Measurements from ENCODE around the gene LMO7. TPM values are rescaled to one million over a fixed set of nuclear protein-coding genes. Genes with fewer than 3 reads are reported as not detected.

LMO7 gene
- total RNA-seq, 1 donor from 2014 or later: 446 TPM

DNA sequence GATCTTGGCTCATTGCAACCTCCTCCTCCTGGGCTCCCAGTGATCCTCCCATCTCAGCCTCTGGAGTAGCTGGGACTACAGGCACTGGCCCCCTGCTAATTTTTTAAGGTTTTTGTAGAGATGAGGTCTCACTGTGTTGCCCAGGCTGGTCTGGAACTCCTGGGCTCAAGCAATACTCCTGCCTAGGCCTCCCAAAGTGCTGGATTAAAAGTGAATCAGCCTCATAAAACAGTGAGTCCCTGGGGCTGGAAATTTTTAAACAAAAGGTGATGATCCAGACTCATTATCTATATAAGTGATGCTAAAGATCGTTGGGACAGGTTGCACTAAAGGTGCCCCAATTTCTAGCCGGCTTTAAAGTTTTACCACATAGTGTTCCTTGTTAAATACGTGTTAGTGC is 112.7 kb downstream of the LMO7 start:
- Histone ChIP-seq H3K27ac (replicated peaks) (no peak overlapping the region), H3K4me1 (peaks cover 22% of the 10 kb centered on the region), H3K36me3 (no peaks in the 10 kb centered on the region), H3K27me3 (ENCODE audit: low read depth) (no peaks in the 10 kb centered on the region), H3K4me3 (no peak overlapping the region), H3K9me3 (replicated peaks) (peaks cover 12% of the 10 kb centered on the region)
- intact Hi-C loops (cut with micrococcal nuclease): no loop called here
- no peak for DNase-seq
- TF ChIP-seq, protein P1, sequence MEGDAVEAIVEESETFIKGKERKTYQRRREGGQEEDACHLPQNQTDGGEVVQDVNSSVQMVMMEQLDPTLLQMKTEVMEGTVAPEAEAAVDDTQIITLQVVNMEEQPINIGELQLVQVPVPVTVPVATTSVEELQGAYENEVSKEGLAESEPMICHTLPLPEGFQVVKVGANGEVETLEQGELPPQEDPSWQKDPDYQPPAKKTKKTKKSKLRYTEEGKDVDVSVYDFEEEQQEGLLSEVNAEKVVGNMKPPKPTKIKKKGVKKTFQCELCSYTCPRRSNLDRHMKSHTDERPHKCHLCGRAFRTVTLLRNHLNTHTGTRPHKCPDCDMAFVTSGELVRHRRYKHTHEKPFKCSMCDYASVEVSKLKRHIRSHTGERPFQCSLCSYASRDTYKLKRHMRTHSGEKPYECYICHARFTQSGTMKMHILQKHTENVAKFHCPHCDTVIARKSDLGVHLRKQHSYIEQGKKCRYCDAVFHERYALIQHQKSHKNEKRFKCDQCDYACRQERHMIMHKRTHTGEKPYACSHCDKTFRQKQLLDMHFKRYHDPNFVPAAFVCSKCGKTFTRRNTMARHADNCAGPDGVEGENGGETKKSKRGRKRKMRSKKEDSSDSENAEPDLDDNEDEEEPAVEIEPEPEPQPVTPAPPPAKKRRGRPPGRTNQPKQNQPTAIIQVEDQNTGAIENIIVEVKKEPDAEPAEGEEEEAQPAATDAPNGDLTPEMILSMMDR (IDR thresholded peaks at IDR 0.05; ENCODE audit: borderline replicate concordance): no peak

DNA sequence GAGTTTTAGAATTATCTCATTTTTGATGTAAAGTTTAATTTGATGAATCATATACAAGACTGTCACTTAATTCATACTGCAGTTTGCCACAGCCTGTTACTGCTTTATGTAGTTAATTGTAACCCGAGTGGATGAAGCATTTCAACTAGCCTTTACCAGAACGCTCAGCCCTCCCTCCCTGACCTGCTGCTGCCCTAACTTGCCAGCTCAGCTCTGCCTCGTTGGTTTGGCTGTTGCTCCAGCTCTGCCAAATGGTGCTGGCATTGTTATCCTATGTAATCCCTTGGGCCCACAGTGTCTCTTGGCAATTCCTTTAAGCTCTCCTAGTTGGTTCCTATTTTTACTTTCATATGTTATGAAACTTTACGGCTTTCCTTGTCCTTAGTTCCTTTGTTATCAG is 113.3 kb downstream of the LMO7 start:
- no peaks in the 10 kb centered on the region for H3K27me3 ChIP-seq (ENCODE audit: low read depth)
- H3K27ac ChIP-seq (replicated peaks): peak overlapping the region; percentile 4
- intact Hi-C loops (cut with micrococcal nuclease): no loop called here
- DNase-seq: no peak
- no peak overlapping the region for H3K4me3 ChIP-seq
- H3K9me3 ChIP-seq (replicated peaks): peaks cover 12% of the 10 kb centered on the region
- no peaks in the 10 kb centered on the region for H3K36me3 ChIP-seq
- H3K4me1 ChIP-seq: peaks cover 22% of the 10 kb centered on the region
- TF ChIP-seq, protein P1 (IDR thresholded peaks at IDR 0.05; ENCODE audit: borderline replicate concordance): no peak

DNA sequence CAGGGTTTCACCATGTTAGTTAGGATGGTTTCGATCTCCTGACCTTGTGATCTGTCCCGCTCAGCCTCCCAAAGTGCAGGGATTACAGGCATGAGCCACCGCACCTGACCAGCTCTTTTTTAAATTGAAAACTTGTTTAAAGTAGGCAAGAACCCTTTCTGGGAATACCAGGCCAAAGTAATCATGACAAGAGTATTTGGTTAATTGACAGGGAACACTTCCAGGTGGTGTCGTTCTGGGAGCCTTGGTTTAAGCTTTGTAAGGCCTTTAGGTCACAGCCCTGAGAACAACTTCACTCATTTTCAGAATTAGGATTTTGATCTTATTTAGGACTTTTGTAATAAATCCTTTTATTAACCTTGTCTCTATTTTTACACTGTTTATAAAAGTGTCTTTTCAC is 115.2 kb downstream of the LMO7 start:
- Histone ChIP-seq H3K27me3 (ENCODE audit: low read depth) (no peaks in the 10 kb centered on the region), H3K27ac (replicated peaks) (no peak overlapping the region), H3K4me1 (peaks cover 22% of the 10 kb centered on the region), H3K36me3 (no peaks in the 10 kb centered on the region), H3K9me3 (replicated peaks) (no peaks in the 10 kb centered on the region), H3K4me3 (no peak overlapping the region)
- intact Hi-C loops (cut with micrococcal nuclease): no loop called here
- DNase-seq: no peak
- TF ChIP-seq, protein P1 (IDR thresholded peaks at IDR 0.05; ENCODE audit: borderline replicate concordance): no peak

DNA sequence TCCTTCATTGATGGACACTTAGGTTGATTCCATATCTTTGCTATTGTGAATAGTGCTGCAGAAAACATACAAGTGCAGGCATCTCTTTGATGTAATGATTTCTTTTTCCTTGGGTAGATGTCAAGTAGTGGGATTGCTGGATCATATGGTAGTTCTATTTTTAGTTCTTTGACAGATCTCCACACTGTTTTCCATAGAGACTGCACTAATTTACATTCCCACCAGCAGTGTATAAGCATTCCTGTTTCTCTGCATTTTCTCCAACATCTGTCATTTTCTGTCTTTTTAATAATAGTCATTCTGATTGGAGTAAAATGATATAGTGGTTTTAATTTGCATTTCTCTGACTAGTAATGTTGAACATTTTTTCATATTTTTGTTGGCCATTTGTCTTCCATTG is 116.7 kb downstream of the LMO7 start:
- TF ChIP-seq, protein P1 (IDR thresholded peaks at IDR 0.05; ENCODE audit: borderline replicate concordance): no peak
- Histone ChIP-seq H3K9me3 (replicated peaks) (no peaks in the 10 kb centered on the region), H3K27me3 (ENCODE audit: low read depth) (no peaks in the 10 kb centered on the region), H3K27ac (replicated peaks) (no peak overlapping the region), H3K36me3 (no peaks in the 10 kb centered on the region), H3K4me1 (peaks cover 22% of the 10 kb centered on the region), H3K4me3 (no peak overlapping the region)
- intact Hi-C loops (cut with micrococcal nuclease): no loop called here
- DNase-seq: no peak

DNA sequence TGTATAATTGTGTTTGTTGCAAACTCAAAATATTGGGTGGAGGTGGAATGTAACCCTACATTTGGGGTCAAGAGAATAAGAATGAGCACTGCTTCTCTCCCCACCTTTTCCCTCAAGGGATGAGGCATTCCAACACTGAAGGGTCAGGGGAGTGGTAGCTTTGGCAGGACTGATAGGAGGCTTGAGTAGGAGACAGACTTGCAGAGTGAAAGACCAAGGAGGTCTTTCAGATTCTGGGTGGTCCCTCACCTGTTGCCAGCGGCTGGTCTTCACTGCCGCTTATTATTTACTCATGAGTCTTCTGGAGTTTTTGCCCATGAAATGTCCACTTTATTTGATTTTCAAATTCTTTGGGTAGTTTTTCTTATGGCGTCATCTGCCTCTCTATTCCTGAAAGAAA is 118.8 kb downstream of the LMO7 start:
- TF ChIP-seq, protein P1 (IDR thresholded peaks at IDR 0.05; ENCODE audit: borderline replicate concordance): no peak
- Histone ChIP-seq H3K4me3 (no peak overlapping the region), H3K36me3 (no peaks in the 10 kb centered on the region), H3K27me3 (ENCODE audit: low read depth) (no peaks in the 10 kb centered on the region), H3K27ac (replicated peaks) (no peak overlapping the region), H3K9me3 (replicated peaks) (no peaks in the 10 kb centered on the region), H3K4me1 (peaks cover 15% of the 10 kb centered on the region)
- DNase-seq: no peak
- intact Hi-C loops (cut with micrococcal nuclease): no loop called here

DNA sequence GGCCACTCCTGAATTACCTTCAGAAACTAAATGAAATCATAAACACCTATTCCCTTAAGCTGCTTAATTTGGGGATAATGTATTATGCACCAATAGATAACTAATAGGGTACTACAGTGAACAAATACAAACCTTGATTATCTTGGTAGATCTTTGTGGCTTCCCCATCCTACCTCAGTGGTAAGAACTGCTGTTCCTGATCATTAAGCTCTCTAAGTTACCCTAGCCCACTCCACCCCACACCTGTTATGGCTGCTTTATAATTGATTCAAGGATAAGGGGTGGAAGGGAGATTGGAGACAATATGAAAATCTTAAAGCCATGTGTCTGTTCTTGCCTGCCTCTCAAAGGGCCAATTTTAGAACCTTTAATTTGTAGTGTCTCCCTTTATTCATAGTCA is 121.2 kb downstream of the LMO7 start:
- H3K4me1 ChIP-seq: peaks cover 1% of the 10 kb centered on the region
- H3K27me3 ChIP-seq (ENCODE audit: low read depth): no peaks in the 10 kb centered on the region
- H3K27ac ChIP-seq (replicated peaks): no peak overlapping the region
- no peak overlapping the region for H3K4me3 ChIP-seq
- no peak for DNase-seq
- TF ChIP-seq, protein P1 (IDR thresholded peaks at IDR 0.05; ENCODE audit: borderline replicate concordance): no peak
- intact Hi-C loops (cut with micrococcal nuclease): no loop called here
- H3K36me3 ChIP-seq: no peaks in the 10 kb centered on the region
- no peaks in the 10 kb centered on the region for H3K9me3 ChIP-seq (replicated peaks)

Measured in left ventricle myocardium inferior (tissue), 1 donor.